Mesenchymal stem cell (in vitro differentiated cells and primary cell): ENCODE data around the gene C2orf76.

Experiments used
- DNase-seq: peaks from one replicate; pipeline ENCODE4 v3.0.0-alpha.2; 2013
- H2AFZ ChIP-seq: one replicate; pipeline ENCODE4 v1.6.1; 2013; ENCODE audit warnings: low read depth, mild to moderate bottlenecking, control low read depth, inconsistent platforms, low read length, moderate library complexity
- H2AK5ac ChIP-seq: 2 replicates; pipeline ENCODE4 v1.6.1; 2013; ENCODE audit warnings: low read length, moderate library complexity, mild to moderate bottlenecking, inconsistent platforms; ENCODE audit not compliant: severe bottlenecking
- H2BK120ac ChIP-seq: one replicate; pipeline ENCODE4 v1.6.1; 2013; ENCODE audit warnings: low read depth, mild to moderate bottlenecking, inconsistent platforms, low read length, moderate library complexity
- H2BK12ac ChIP-seq, 2 experiments: one replicate each; pipeline ENCODE4 v1.6.1; 2013; ENCODE audit warnings: inconsistent platforms in 2 of 2, low read length in 2 of 2, mild to moderate bottlenecking in 2 of 2, moderate library complexity in 2 of 2, control low read depth in 1 of 2
- H2BK15ac ChIP-seq: one replicate; pipeline ENCODE4 v1.6.1; 2013; ENCODE audit warnings: mild to moderate bottlenecking, low read depth, inconsistent platforms; ENCODE audit not compliant: poor library complexity, severe bottlenecking
- H2BK5ac ChIP-seq: 2 replicates; pipeline ENCODE4 v1.6.1; 2013; ENCODE audit warnings: low read depth, mild to moderate bottlenecking, low read length, control low read depth, inconsistent platforms; ENCODE audit not compliant: poor library complexity, severe bottlenecking
- H3K14ac ChIP-seq, 2 experiments: one replicate each; pipeline ENCODE4 v1.6.1; 2013; ENCODE audit warnings: inconsistent platforms in 2 of 2, low read length in 2 of 2, control low read depth in 1 of 2, mild to moderate bottlenecking in 1 of 2, moderate library complexity in 1 of 2
- H3K18ac ChIP-seq, 2 experiments: one replicate each; pipeline ENCODE4 v1.6.1; 2013; ENCODE audit warnings: inconsistent platforms in 2 of 2, low read length in 2 of 2, control low read depth in 1 of 2, low read depth in 1 of 2, mild to moderate bottlenecking in 1 of 2
- H3K23ac ChIP-seq, 2 experiments: one replicate each; pipeline ENCODE4 v1.6.1; 2013; ENCODE audit warnings: inconsistent platforms in 2 of 2, low read length in 2 of 2, mild to moderate bottlenecking in 2 of 2, moderate library complexity in 2 of 2, control low read depth in 1 of 2
- H3K27ac ChIP-seq: 2 replicates; pipeline ENCODE4 v1.5.1; 2013; ENCODE audit warnings: mild to moderate bottlenecking, moderate library complexity, low read length, control low read depth, inconsistent platforms; ENCODE audit not compliant: poor library complexity, severe bottlenecking
- H3K27me3 ChIP-seq, 2 experiments: 2 replicates each; pipeline versions ENCODE4 v1.6.1 to v1.7.0; 2013; ENCODE audit warnings: low read length in 2 of 2, mild to moderate bottlenecking in 2 of 2, moderate library complexity in 2 of 2, control low read depth in 1 of 2, inconsistent platforms in 1 of 2; ENCODE audit not compliant: control insufficient read depth in 1 of 2, insufficient read depth in 1 of 2
- H3K36me3 ChIP-seq, 2 experiments: 2 replicates each; pipeline versions ENCODE4 v1.6.1 to v1.7.0; 2013; ENCODE audit warnings: low read length in 2 of 2, control low read depth in 1 of 2, inconsistent platforms in 1 of 2, low read depth in 1 of 2, mild to moderate bottlenecking in 1 of 2; ENCODE audit not compliant: insufficient read depth in 2 of 2, control insufficient read depth in 1 of 2
- H3K4ac ChIP-seq, 2 experiments: one replicate each; pipeline ENCODE4 v1.6.1; 2013; ENCODE audit warnings: inconsistent platforms in 2 of 2, low read length in 2 of 2, mild to moderate bottlenecking in 2 of 2, moderate library complexity in 2 of 2, control low read depth in 1 of 2, low read depth in 1 of 2
- H3K4me1 ChIP-seq: 2 replicates; pipeline ENCODE4 v1.6.1; 2013; ENCODE audit warnings: low read depth, low read length, control low read depth; ENCODE audit not compliant: control insufficient read depth, insufficient read depth
- H3K4me2 ChIP-seq: 2 replicates; pipeline ENCODE4 v1.6.1; 2013; ENCODE audit warnings: low read length, mild to moderate bottlenecking, inconsistent platforms; ENCODE audit not compliant: poor library complexity, severe bottlenecking
- H3K4me3 ChIP-seq, 2 experiments: 2 replicates each; pipeline versions ENCODE4 v1.5.1 to v1.7.0; 2013; ENCODE audit warnings: low read length in 2 of 2, mild to moderate bottlenecking in 2 of 2, control low read depth in 1 of 2, low read depth in 1 of 2; ENCODE audit not compliant: insufficient read depth in 1 of 2
- H3K79me1 ChIP-seq: replicated peaks from 2 replicates; pipeline ENCODE4 v1.6.1; 2013; ENCODE audit warnings: mild to moderate bottlenecking, control low read depth, low read length, inconsistent platforms; ENCODE audit not compliant: poor library complexity, severe bottlenecking
- H3K9ac ChIP-seq: 2 replicates; pipeline ENCODE4 v1.7.0; 2013; ENCODE audit warnings: mild to moderate bottlenecking, low read length, moderate library complexity
- H3K9me3 ChIP-seq: 2 replicates; pipeline ENCODE4 v1.7.0; 2013; ENCODE audit warnings: mild to moderate bottlenecking, low read length; ENCODE audit not compliant: control insufficient read depth
- H4K8ac ChIP-seq: one replicate; pipeline ENCODE4 v1.6.1; 2013; ENCODE audit warnings: inconsistent platforms, mild to moderate bottlenecking, low read length, moderate library complexity
- H4K91ac ChIP-seq: one replicate; pipeline ENCODE4 v1.6.1; 2013; ENCODE audit warnings: mild to moderate bottlenecking, low read length, inconsistent platforms
- WGBS: methylation state at CpG from one replicate; pipeline ENCODE4 v1.1.7; 2013; ENCODE audit warnings: mixed read lengths; 5-methylcytosine and 5-hydroxymethylcytosine counted together

The C2orf76 gene

DNA sequence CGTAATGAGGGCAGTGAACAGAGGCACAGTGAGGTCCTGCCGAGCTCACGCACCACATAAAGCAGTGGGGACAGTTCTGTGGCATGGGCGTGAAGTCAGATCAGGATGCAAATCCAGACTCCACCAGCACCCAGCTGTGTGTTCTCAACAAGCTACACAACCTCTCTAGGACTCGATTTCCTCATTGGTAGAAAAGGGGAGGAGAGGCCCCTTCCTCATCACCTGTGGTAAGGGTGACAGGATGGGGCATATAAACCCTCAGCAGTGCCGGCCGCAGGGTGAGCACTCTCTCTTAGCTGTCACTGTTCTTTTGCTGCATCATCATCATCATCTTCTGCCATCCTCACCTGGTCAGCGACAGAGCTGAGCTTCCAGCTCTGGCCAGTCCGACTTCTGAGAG lies 54.8 kb downstream of the C2orf76 start:
- no peak overlapping the region for H3K9ac ChIP-seq
- WGBS, result 90% methylated on average over 8 of the region's 9 CpGs
- H4K91ac ChIP-seq, result no peak overlapping the region
- H3K18ac ChIP-seq, result no peak overlapping the region
- H3K4me2 ChIP-seq, result no peak overlapping the region
- H2BK120ac ChIP-seq, result no peak overlapping the region
- no peak overlapping the region for H3K4ac ChIP-seq
- H2BK15ac ChIP-seq, result no peak overlapping the region
- H3K27ac ChIP-seq, result no peak overlapping the region
- no peak overlapping the region for H2BK5ac ChIP-seq
- no peak overlapping the region for H2BK12ac ChIP-seq
- H2AK5ac ChIP-seq, result no peak overlapping the region
- no peaks in the 10 kb centered on the region for H3K79me1 ChIP-seq
- DNase-seq, result no peak
- H4K8ac ChIP-seq, result no peak overlapping the region
- no peaks in the 10 kb centered on the region for H3K4me1 ChIP-seq
- no peak overlapping the region for H3K4me3 ChIP-seq
- H3K36me3 ChIP-seq, result no peaks in the 10 kb centered on the region
- no peak overlapping the region for H3K23ac ChIP-seq
- no peaks in the 10 kb centered on the region for H3K27me3 ChIP-seq
- H3K14ac ChIP-seq, result no peak overlapping the region
- no peak overlapping the region for H2AFZ ChIP-seq
- H3K9me3 ChIP-seq, result no peaks in the 10 kb centered on the region

DNA sequence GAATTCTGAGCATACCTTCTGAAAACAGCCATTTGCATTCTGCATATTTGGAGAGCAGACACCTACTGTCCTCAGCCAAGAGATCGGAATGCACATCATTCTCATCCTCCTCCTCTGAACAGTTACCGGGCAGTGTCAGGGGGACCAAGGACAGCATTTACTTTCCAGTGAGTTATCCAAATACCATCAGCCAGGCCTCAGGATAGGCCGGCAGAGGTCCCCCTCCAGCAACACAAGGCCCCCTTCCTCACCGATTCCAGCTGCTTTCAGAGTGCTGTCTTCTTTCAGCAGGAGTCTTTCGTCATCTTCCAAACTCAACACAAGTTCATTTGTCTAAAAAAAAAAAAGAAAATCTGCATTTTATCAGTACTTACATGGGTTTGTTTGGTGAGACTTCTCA lies 55.3 kb downstream of the C2orf76 start:
- H2BK12ac ChIP-seq, result no peak overlapping the region
- H3K27me3 ChIP-seq, result no peaks in the 10 kb centered on the region
- no peaks in the 10 kb centered on the region for H3K79me1 ChIP-seq
- DNase-seq, result no peak
- no peak overlapping the region for H2BK15ac ChIP-seq
- no peak overlapping the region for H3K9ac ChIP-seq
- no peak overlapping the region for H2AFZ ChIP-seq
- H2BK5ac ChIP-seq, result no peak overlapping the region
- 89% methylated on average over 5 of the region's 5 CpGs for WGBS
- H3K14ac ChIP-seq, result no peak overlapping the region
- no peak overlapping the region for H2BK120ac ChIP-seq
- H3K23ac ChIP-seq, result no peak overlapping the region
- no peak overlapping the region for H3K4ac ChIP-seq
- H3K4me3 ChIP-seq, result no peak overlapping the region
- H3K4me1 ChIP-seq, result no peaks in the 10 kb centered on the region
- H3K27ac ChIP-seq, result no peak overlapping the region
- no peak overlapping the region for H3K4me2 ChIP-seq
- no peak overlapping the region for H4K8ac ChIP-seq
- H3K18ac ChIP-seq, result no peak overlapping the region
- H2AK5ac ChIP-seq, result no peak overlapping the region
- H3K36me3 ChIP-seq, result no peaks in the 10 kb centered on the region
- H4K91ac ChIP-seq, result no peak overlapping the region
- H3K9me3 ChIP-seq, result no peaks in the 10 kb centered on the region

DNA sequence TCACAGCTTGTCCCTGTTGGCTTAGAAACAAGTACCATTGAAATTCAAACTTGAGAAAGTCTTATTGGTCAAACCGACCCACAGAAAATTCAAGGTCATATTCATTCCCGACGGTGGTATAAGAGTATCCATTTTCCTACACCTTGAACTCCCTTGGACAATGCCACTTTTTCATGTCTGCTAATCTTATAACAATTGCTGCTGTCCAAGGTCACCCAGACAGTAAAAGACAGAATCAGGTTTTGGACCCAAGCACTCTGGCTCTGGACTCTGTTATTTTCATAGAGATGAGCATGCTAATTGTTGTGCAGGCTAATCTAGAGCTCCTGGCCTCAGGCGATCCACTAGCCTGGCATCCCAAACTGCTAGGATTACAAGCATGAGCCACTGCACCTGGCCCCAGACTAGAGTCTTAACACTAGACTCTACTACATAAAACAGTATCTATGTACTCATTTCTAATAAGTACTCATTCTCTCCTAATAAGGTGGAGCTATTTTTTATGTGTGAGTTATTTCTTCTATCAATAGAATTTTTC lies 57.8 kb downstream of the C2orf76 start:
- Histone ChIP-seq H3K9me3 (no peaks in the 10 kb centered on the region), H2AFZ (no peak overlapping the region), H2BK5ac (no peak overlapping the region), H3K27ac (no peak overlapping the region), H4K8ac (no peak overlapping the region), H3K4me2 (no peak overlapping the region), H2AK5ac (no peak overlapping the region), H3K79me1 (peaks cover 1% of the 10 kb centered on the region), H3K9ac (no peak overlapping the region), H4K91ac (no peak overlapping the region), H3K23ac (no peak overlapping the region), H3K14ac (no peak overlapping the region), H3K4me1 (no peaks in the 10 kb centered on the region), H3K4ac (no peak overlapping the region), H2BK12ac (no peak overlapping the region), H2BK120ac (no peak overlapping the region), H3K27me3 (no peaks in the 10 kb centered on the region), H2BK15ac (no peak overlapping the region), H3K36me3 (no peaks in the 10 kb centered on the region), H3K4me3 (no peak overlapping the region), H3K18ac (no peak overlapping the region)
- WGBS, result 92% methylated on average over 4 of the region's 4 CpGs
- DNase-seq, result no peak

DNA sequence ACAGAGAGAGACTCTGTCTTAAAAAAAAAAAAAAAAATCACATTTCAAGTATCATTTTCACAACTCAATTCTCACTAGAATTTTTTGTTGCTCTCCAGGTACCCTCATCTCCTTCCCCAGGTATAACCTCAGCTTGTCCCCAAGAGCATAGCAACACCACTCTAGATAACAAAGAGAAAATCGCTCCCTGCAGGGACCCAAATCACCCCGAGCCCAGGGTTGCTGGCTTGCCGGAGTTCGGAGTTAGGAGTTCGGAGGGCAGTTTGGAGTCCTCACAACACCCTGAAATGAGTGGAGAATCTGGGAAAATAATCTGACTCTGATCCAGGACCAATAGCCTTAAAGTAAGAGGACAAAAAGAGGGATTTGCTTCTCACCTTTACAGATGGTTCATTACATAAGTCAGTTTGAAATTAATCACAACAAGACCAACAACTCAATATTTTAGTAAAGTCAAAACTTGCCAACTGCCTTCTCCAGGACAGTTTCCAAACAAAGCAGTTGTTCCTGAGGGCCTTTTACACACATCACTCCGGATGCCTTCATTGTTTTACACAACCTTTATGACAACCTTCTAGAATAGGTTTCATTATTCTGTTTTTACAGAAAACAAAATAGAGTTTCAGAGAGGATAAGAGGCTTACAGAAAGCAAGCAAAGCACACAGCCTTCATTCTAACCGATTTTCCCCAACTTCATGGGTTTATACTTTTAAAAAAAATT lies 59.1 kb downstream of the C2orf76 start:
- no peak overlapping the region for H3K4me2 ChIP-seq
- H2BK15ac ChIP-seq, result no peak overlapping the region
- 85% methylated on average over 6 of the region's 7 CpGs for WGBS
- no peak overlapping the region for H2BK120ac ChIP-seq
- H2AK5ac ChIP-seq, result no peak overlapping the region
- no peaks in the 10 kb centered on the region for H3K27me3 ChIP-seq
- no peaks in the 10 kb centered on the region for H3K4me1 ChIP-seq
- H4K91ac ChIP-seq, result no peak overlapping the region
- no peak overlapping the region for H3K23ac ChIP-seq
- no peak overlapping the region for H3K27ac ChIP-seq
- H3K36me3 ChIP-seq, result no peaks in the 10 kb centered on the region
- no peak overlapping the region for H3K4me3 ChIP-seq
- H3K14ac ChIP-seq, result no peak overlapping the region
- H3K4ac ChIP-seq, result no peak overlapping the region
- H4K8ac ChIP-seq, result no peak overlapping the region
- H2AFZ ChIP-seq, result no peak overlapping the region
- DNase-seq, result no peak
- H3K79me1 ChIP-seq, result peaks cover 1% of the 10 kb centered on the region
- no peak overlapping the region for H2BK12ac ChIP-seq
- H3K9me3 ChIP-seq, result no peaks in the 10 kb centered on the region
- no peak overlapping the region for H2BK5ac ChIP-seq
- H3K18ac ChIP-seq, result no peak overlapping the region
- no peak overlapping the region for H3K9ac ChIP-seq
